SK-N-SH (cell line): ENCODE data around the gene TULP3.

Experiments used
- EP300 ChIP-seq, 2 experiments: IDR thresholded peaks; 2 replicates each; pipeline versions ENCODE4 v1.4.0 to v1.6.1; 2012; ENCODE audit warnings: borderline replicate concordance in 1 of 2, low read depth in 1 of 2, low read length in 1 of 2
- MAX ChIP-seq: IDR thresholded peaks from 2 replicates; pipeline ENCODE4 v1.4.0; 2012; ENCODE audit warnings: low read depth
- REST ChIP-seq: IDR thresholded peaks from 2 replicates; pipeline ENCODE4 v1.6.1; 2012; ENCODE audit warnings: mild to moderate bottlenecking, low read depth, low read length, moderate library complexity
- TF ChIP-seq, protein P1 (sequence below): fragments of 200-600 bp; sonication (generic); IDR thresholded peaks from 2 replicates; pipeline ENCODE4 v1.6.1; 2017; ENCODE audit warnings: antibody characterized with exemption, mild to moderate bottlenecking, moderate library complexity
- TF ChIP-seq, protein P2 (sequence below): IDR thresholded peaks from 2 replicates; pipeline ENCODE4 v1.4.0; 2012; ENCODE audit warnings: low read depth, borderline replicate concordance

DNA sequence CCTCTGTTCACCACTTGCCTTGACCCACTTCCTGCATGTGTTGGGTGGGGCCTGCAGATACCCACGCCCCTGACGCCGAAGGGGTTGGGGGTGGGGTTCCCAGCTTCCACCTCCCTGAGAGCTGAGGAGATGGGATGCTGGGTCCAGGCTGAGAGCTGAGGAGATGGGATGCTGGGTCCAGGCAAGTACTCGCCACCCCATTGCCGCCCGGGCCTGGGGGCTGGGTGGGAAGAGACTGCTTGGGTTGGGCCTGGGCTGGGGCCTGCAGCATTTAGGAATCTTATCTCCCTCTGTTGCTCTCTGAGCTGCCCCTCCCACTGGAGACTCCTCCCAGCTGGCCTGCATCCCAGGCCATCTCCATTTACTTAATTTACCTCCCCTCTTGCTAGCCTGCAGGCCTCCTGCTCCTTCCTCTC is 85.9 kb downstream of the TULP3 start:
- TF ChIP-seq REST (no peak), MAX (no peak), EP300 (IDR thresholded peaks at IDR 0.05; ENCODE audit: borderline replicate concordance in 1 of 2, low read depth in 1 of 2, low read length in 1 of 2) (no peak)
- TF ChIP-seq, protein P1, sequence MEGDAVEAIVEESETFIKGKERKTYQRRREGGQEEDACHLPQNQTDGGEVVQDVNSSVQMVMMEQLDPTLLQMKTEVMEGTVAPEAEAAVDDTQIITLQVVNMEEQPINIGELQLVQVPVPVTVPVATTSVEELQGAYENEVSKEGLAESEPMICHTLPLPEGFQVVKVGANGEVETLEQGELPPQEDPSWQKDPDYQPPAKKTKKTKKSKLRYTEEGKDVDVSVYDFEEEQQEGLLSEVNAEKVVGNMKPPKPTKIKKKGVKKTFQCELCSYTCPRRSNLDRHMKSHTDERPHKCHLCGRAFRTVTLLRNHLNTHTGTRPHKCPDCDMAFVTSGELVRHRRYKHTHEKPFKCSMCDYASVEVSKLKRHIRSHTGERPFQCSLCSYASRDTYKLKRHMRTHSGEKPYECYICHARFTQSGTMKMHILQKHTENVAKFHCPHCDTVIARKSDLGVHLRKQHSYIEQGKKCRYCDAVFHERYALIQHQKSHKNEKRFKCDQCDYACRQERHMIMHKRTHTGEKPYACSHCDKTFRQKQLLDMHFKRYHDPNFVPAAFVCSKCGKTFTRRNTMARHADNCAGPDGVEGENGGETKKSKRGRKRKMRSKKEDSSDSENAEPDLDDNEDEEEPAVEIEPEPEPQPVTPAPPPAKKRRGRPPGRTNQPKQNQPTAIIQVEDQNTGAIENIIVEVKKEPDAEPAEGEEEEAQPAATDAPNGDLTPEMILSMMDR = no peak
- TF ChIP-seq, protein P2, sequence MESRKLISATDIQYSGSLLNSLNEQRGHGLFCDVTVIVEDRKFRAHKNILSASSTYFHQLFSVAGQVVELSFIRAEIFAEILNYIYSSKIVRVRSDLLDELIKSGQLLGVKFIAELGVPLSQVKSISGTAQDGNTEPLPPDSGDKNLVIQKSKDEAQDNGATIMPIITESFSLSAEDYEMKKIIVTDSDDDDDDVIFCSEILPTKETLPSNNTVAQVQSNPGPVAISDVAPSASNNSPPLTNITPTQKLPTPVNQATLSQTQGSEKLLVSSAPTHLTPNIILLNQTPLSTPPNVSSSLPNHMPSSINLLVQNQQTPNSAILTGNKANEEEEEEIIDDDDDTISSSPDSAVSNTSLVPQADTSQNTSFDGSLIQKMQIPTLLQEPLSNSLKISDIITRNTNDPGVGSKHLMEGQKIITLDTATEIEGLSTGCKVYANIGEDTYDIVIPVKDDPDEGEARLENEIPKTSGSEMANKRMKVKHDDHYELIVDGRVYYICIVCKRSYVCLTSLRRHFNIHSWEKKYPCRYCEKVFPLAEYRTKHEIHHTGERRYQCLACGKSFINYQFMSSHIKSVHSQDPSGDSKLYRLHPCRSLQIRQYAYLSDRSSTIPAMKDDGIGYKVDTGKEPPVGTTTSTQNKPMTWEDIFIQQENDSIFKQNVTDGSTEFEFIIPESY = no peak
